Measurements from ENCODE around the gene SIPA1L2.

Gene SIPA1L2

GRCh38 chr1:232650418-232650817 is 20.5 kb upstream of the SIPA1L2 start:
- in situ Hi-C loops (cut with HindIII; ENCODE audit: low pct_ligation_motif_present, low pct_unique_long_range_greater_than_20kb, low sequenced_read_pairs), result no loop called here
- DNase-seq, result no peak

GRCh38 chr1:232648316-232648715 is 18.4 kb upstream of the SIPA1L2 start:
- in situ Hi-C loops (cut with HindIII; ENCODE audit: low pct_ligation_motif_present, low pct_unique_long_range_greater_than_20kb, low sequenced_read_pairs), result no loop called here
- DNase-seq, result no peak

- no peak for DNase-seq
- in situ Hi-C loops (cut with HindIII; ENCODE audit: low pct_ligation_motif_present, low pct_unique_long_range_greater_than_20kb, low sequenced_read_pairs), result no loop called here
These were observed 14.3 kb upstream of the SIPA1L2 start for GRCh38 chr1:232644209-232644608.

GRCh38 chr1:232643251-232643650 is 13.3 kb upstream of the SIPA1L2 start:
- DNase-seq, result no peak
- in situ Hi-C loops (cut with HindIII; ENCODE audit: low pct_ligation_motif_present, low pct_unique_long_range_greater_than_20kb, low sequenced_read_pairs), result no loop called here

- in situ Hi-C loops (cut with HindIII; ENCODE audit: low pct_ligation_motif_present, low pct_unique_long_range_greater_than_20kb, low sequenced_read_pairs), result no loop called here
- DNase-seq, result no peak
These were observed 11.6 kb upstream of the SIPA1L2 start for GRCh38 chr1:232641507-232641906.

GRCh38 chr1:232636799-232637198 is 6.9 kb upstream of the SIPA1L2 start:
- no peak for DNase-seq
- in situ Hi-C loops (cut with HindIII; ENCODE audit: low pct_ligation_motif_present, low pct_unique_long_range_greater_than_20kb, low sequenced_read_pairs), result no loop called here

- in situ Hi-C loops (cut with HindIII; ENCODE audit: low pct_ligation_motif_present, low pct_unique_long_range_greater_than_20kb, low sequenced_read_pairs), result no loop called here
- DNase-seq, result peak; percentile 58
These were observed 5.9 kb upstream of the SIPA1L2 start for GRCh38 chr1:232635778-232636356.

- in situ Hi-C loops (cut with HindIII; ENCODE audit: low pct_ligation_motif_present, low pct_unique_long_range_greater_than_20kb, low sequenced_read_pairs), result no loop called here
These were observed 5.3 kb upstream of the SIPA1L2 start for GRCh38 chr1:232635279-232635678.

GRCh38 chr1:232634096-232634495 is 4.2 kb upstream of the SIPA1L2 start:
- no peak for DNase-seq
- in situ Hi-C loops (cut with HindIII; ENCODE audit: low pct_ligation_motif_present, low pct_unique_long_range_greater_than_20kb, low sequenced_read_pairs), result no loop called here

More at GRCh38 chr1:232635279-232635678, 5.3 kb upstream of the SIPA1L2 start:
- DNase-seq, result no peak

GRCh38 chr1:232630894-232631195 is 912 bp upstream of the SIPA1L2 start:
- in situ Hi-C loops (cut with HindIII; ENCODE audit: low pct_ligation_motif_present, low pct_unique_long_range_greater_than_20kb, low sequenced_read_pairs), result no loop called here
- DNase-seq, result no peak

GRCh38 chr1:232629250-232630046 is 485 bp downstream of the SIPA1L2 start:
- DNase-seq, result no peak
- in situ Hi-C loops (cut with HindIII; ENCODE audit: low pct_ligation_motif_present, low pct_unique_long_range_greater_than_20kb, low sequenced_read_pairs), result no loop called here

- DNase-seq, result peak; percentile 33
- in situ Hi-C loops (cut with HindIII; ENCODE audit: low pct_ligation_motif_present, low pct_unique_long_range_greater_than_20kb, low sequenced_read_pairs), result no loop called here
These were observed 1.3 kb downstream of the SIPA1L2 start for GRCh38 chr1:232628335-232629249.

- DNase-seq, result peak; percentile 39
- in situ Hi-C loops (cut with HindIII; ENCODE audit: low pct_ligation_motif_present, low pct_unique_long_range_greater_than_20kb, low sequenced_read_pairs), result no loop called here
These were observed 2.1 kb downstream of the SIPA1L2 start for GRCh38 chr1:232627645-232628334.

GRCh38 chr1:232627171-232627570 is 2.8 kb downstream of the SIPA1L2 start:
- in situ Hi-C loops (cut with HindIII; ENCODE audit: low pct_ligation_motif_present, low pct_unique_long_range_greater_than_20kb, low sequenced_read_pairs), result no loop called here
- no peak for DNase-seq

- DNase-seq, result no peak
- in situ Hi-C loops (cut with HindIII; ENCODE audit: low pct_ligation_motif_present, low pct_unique_long_range_greater_than_20kb, low sequenced_read_pairs), result no loop called here
These were observed 3.5 kb downstream of the SIPA1L2 start for GRCh38 chr1:232626452-232626851.

- in situ Hi-C loops (cut with HindIII; ENCODE audit: low pct_ligation_motif_present, low pct_unique_long_range_greater_than_20kb, low sequenced_read_pairs), result no loop called here
These were observed 4.5 kb downstream of the SIPA1L2 start for GRCh38 chr1:232625319-232625868.

GRCh38 chr1:232624546-232625281 is 5.2 kb downstream of the SIPA1L2 start:
- in situ Hi-C loops (cut with HindIII; ENCODE audit: low pct_ligation_motif_present, low pct_unique_long_range_greater_than_20kb, low sequenced_read_pairs), result no loop called here

More at GRCh38 chr1:232625319-232625868, 4.5 kb downstream of the SIPA1L2 start:
- DNase-seq, result no peak

GRCh38 chr1:232622981-232623380 is 7.0 kb downstream of the SIPA1L2 start:
- DNase-seq, result no peak
- in situ Hi-C loops (cut with HindIII; ENCODE audit: low pct_ligation_motif_present, low pct_unique_long_range_greater_than_20kb, low sequenced_read_pairs), result no loop called here

More at GRCh38 chr1:232624546-232625281, 5.2 kb downstream of the SIPA1L2 start:
- DNase-seq, result no peak

Measured in ACHN (cell line).